SHP77 (cell line): ENCODE results near the gene TFAM.

Experiments used
- DNase-seq, 2 experiments: peaks; one replicate each; lab custom pipeline; 2025; lab: John Stamatoyannopoulos, UW

Gene TFAM

GRCh38 chr10:58433571-58433970, 48.4 kb downstream of the TFAM start:
- DNase-seq: no peak

DNA sequence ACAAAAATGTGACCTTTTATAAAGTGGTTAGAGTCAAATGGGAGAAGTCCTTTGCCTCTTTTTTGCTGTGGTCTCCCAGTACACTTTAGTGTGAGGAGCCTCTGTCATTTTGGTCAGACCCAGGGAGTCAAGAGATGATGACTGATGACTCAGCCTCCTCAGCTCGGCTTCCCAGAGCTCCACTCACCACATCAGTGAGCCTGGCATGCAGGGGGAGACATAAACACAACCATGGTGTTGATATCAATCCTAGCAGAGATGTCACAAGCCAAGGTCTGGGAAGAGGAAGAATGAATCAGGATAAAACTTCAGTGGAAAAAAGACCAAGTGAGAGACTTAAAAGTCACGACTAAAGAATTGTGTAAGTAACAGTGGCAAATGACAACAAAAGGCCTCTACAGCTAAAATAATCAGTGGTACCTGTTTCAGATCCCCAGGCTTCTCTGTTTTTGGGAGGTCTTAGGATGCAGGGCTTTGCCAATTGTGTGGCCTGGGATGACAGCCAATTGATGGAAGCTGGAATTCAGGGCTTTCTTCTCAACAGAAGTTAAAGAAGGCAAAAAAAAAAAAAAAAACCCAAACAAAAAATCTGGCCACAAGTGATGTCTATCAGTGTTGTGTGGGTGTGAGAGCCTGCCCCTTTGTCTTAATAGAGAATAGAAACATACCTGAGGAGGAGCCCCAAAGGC, 50.2 kb downstream of the TFAM start:
- no peak for DNase-seq

- DNase-seq: no peak
Measured at GRCh38 chr10:58436071-58436470, 50.9 kb downstream of the TFAM start.

GRCh38 chr10:58438340-58438871, 53.2 kb downstream of the TFAM start:
- no peak for DNase-seq

DNA sequence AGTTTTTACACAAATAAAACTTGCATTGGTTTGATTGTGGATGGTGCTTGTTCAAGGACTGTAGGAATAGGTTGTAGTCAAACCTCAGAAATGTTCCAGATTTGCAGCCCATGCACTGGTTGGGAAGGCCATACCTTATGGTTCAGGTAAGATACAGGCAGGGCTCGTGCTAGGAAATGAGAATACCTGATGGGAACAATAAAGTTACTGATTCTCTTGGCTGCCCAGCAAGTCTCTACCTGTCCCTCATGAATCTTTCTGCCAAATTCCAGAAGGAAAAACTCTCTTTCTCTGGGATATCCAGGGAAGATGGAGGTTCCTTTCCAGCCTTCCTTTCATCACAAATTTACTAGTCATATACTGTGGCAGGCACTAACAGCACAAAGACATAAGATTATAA, 53.8 kb downstream of the TFAM start:
- DNase-seq: no peak

GRCh38 chr10:58439632-58440364, 54.6 kb downstream of the TFAM start:
- DNase-seq: no peak

DNA sequence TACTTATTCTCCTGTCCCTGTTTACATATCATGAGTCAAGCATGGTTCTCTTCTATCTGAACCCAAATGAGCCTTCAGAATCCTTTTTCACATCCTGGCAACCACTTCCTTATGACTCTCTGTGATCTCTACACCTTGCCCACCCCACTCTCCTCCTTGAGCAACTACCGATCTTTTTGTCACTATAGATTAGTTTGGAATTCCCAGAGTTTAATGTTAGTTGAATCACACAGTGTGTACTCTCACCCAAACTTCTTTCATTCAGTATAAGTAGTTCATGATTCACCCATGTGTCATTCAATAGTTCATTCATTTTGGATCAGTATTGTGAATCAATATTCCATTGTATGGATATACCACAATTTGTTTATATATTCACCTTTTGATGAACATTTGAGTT, 55.3 kb downstream of the TFAM start:
- no peak for DNase-seq

- DNase-seq: no peak
Measured at GRCh38 chr10:58444321-58444720, 59.1 kb downstream of the TFAM start.

- DNase-seq: no peak
Measured at GRCh38 chr10:58444876-58445275, 59.7 kb downstream of the TFAM start.

DNA sequence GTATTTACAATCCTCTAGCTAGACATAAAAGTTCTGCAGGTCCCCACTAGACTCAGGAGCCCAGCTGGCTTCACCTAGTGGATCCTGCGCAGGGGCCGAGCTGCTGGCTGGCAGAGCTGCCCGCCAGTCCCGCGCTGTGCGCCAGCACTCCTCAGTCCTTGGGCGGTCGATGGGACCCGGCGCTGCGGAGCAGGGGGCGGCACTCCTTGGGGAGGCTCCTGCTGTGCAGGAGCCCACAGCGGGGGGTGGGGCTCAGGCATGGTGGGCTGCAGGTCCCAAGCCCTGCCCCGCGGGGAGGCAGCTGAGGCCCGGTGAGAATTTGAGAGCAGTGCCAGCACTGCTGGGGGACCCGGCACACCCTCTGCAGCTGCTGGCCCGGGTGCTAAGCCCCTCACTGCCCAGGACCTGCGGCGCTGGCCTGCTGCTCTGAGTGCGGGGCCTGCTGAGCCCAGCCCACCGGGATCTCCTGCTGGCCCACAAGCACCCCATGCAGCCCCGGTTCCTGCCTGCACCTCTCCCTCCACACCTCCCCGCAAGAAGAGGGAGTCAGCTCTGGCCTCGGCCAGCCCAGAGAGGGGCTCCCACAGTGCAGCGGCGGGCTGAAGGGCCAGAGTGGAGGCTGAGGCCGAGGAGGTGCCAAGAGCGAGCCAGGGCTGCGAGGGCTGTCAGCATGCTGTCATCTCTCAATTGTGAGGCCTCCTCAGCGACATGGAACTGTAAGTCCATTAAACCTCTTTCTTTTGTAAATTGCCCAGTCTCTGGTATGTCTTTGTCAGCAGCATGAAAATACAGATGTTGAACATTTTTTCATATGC, 63.1 kb downstream of the TFAM start:
- no peak for DNase-seq
